Activated CD4-positive, alpha-beta memory T cell treated with anti-CD3 and anti-CD28 coated beads for 36 hours (primary cell): ENCODE results near the gene AURKB. TPM values are rescaled to one million over a fixed set of nuclear protein-coding genes. Genes with fewer than 3 reads are reported as not detected.
A peak's percentile ranks its signal among the peaks of the same experiment; 100 is the strongest.
"Not testable (repeated sequence)": the region's sequence is repeated elsewhere in the genome, so short reads cannot be mapped to it uniquely, and the experiment has no call there.

Source experiments
- CTCF ChIA-PET: fragments of 350-600 bp; sonication (Branson Sonifier 250); formaldehyde crosslinking; loops from one replicate; lab custom pipeline; 2021; ENCODE audit warnings: antibody characterized with exemption, inconsistent platforms; lab: Charles Lee
- POLR2A ChIA-PET: fragments of 350-600 bp; sonication (Branson Sonifier 250); formaldehyde crosslinking; loops from one replicate; lab custom pipeline; 2021; ENCODE audit warnings: antibody characterized with exemption; lab: Charles Lee
- DNase-seq: peaks from one replicate; pipeline ENCODE4 v3.0.0-alpha.2; 2020
- H3K27ac Mint-ChIP-seq: one replicate; pipeline ENCODE4 v1.8.0; 2021; ENCODE audit warnings: mixed read lengths
- H3K27me3 Mint-ChIP-seq: one replicate; pipeline ENCODE4 v1.8.0; 2021; ENCODE audit warnings: mixed read lengths
- H3K36me3 Mint-ChIP-seq: one replicate; pipeline ENCODE4 v1.8.0; 2021; ENCODE audit warnings: mixed read lengths
- H3K4me1 Mint-ChIP-seq: one replicate; pipeline ENCODE4 v1.8.0; 2021; ENCODE audit warnings: low read depth, mixed read lengths
- H3K4me3 Mint-ChIP-seq: one replicate; pipeline ENCODE4 v1.8.0; 2021; ENCODE audit warnings: mild to moderate bottlenecking, mixed read lengths
- H3K9me3 Mint-ChIP-seq: one replicate; pipeline ENCODE4 v1.8.0; 2021; ENCODE audit warnings: mixed read lengths
- intact Hi-C: fragments of 100-400 bp; cut with micrococcal nuclease; formaldehyde crosslinking; loops from one replicate; pipeline ENCODE4 v1.15.1; 2023
- total RNA-seq, 2 experiments: library from RNA; stranded (reverse); gene quantifications; one replicate each; pipeline ENCODE4 v1.2.3, GENCODE V29; 2021

AURKB gene
- total RNA-seq: 100 to 1,000 TPM; 184 TPM

DNA sequence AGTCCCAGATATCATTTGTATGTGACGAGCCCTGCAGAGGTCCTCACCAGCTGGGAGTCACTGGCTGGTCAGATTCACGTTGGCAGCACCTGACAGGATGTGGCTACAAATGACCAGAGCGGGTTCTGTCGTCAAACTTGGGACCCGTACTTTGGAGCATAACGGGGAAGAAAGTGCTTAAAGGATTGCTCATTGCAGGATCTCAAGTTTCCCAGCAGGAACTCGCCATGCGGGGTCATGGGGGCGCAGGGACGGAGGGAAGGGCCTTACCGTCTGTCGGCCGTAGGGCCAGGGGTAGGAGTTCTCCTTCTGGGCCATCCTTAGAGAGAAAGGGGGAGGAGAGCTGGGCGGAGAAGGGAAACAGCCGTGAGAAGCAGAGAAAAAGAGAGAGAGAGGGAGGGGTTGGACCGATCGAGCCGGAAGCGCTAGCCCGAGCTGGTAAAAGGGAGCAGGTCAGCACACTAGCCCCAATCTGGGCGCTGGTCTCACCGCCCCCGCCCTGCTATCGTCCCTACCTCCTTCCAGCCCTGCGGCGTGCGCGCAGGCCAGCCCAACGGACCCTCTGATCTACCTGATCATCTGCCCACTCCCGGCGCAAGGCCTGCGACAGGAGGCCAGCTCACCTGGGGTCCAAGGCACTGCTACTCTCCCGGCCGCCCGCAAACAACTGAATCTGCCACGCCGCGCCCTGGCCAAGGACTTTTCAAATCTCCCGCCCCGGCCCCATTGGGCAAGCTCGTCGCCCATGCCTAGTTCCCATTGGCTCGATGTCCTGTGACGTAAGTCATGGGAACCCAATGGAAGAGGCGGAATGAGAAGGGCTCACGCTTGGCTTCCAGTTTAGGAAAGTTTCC, at the start of gene AURKB:
Gene AURKB (minus strand): TSS at position 669 of the 854 bp plus-strand sequence. CDS start 351 bp downstream, at position 318.
- ChIA-PET CTCF (interaction anchor here (0.7 to 2.2 kb wide), 10 partner anchors 10 to 116 kb away, joined by 3 to 9 read pairs (median 4); no protein-coding TSS in a partner anchor), POLR2A (interaction anchor here (0.6 to 4.7 kb wide), 18 partner anchors 11 to 171 kb away, joined by 3 to 40 read pairs (median 4); partner anchors contain the start of genes BORCS6, CTC1, KRABD2 and RANGRF)
- DNase-seq: peak; percentile 96
- Mint-ChIP-seq H3K36me3 (peaks cover 39% of the 10 kb centered on the region), H3K9me3 (no peaks in the 10 kb centered on the region), H3K4me3 (peak within 1 kb of the TSS; percentile 99), H3K27me3 (no peaks in the 10 kb centered on the region), H3K4me1 (peaks cover 23% of the 10 kb centered on the region), H3K27ac (peak within 1 kb of the TSS; percentile 97)
- intact Hi-C loops: loop anchor here (1.0 to 2.0 kb wide), 5 partner anchors 10 to 46 kb away; no protein-coding TSS in a partner anchor

DNA sequence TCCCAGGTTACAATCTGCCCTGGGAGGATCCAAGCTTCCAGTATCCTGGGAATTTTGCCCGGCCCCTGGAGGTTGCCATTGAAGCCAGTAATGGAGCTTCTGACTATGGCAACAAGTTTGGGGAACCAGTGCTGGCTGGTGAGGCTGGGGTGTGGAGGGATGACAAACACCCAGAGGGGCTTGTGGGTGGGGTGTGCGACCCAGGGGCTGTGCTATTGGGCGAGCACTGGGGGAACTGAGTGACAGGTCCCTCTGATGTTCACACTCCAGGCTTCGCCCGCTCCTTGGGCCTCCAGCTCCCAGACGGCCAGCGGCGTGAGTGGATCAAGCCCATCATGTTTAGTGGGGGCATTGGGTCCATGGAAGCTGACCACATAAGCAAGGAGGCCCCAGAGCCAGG, 47.4 kb upstream of the AURKB start:
- Mint-ChIP-seq H3K4me3 (no peak overlapping the region), H3K9me3 (no peaks in the 10 kb centered on the region), H3K4me1 (no peaks in the 10 kb centered on the region), H3K27me3 (no peaks in the 10 kb centered on the region), H3K36me3 (peaks cover 55% of the 10 kb centered on the region), H3K27ac (no peak overlapping the region)
- intact Hi-C loops: no loop called here
- ChIA-PET CTCF (no interaction called here), POLR2A (no interaction called here)
- no peak for DNase-seq

DNA sequence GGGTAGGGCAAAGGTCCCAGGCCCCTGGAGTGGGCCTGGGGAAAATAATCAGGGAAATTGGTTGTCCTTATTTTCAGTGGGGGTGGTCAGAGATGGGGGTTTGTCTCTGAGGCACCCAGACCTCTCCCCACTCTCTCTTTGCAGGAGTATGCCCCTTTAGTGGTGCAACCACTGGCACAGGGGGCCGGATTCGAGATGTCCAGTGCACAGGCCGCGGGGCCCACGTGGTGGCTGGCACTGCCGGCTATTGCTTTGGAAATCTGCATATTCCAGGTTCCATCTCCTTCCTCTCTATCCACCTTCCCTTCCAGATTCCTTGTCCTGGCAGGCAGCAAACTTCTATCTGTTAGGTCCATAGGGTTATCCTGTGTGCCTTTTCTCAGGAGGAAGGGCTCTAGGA, 46.3 kb upstream of the AURKB start:
- ChIA-PET CTCF (interaction anchor here (1.5 kb wide), 1 partner anchor 12 kb away, joined by 4 read pairs; no protein-coding TSS in a partner anchor), POLR2A (no interaction called here)
- Mint-ChIP-seq H3K4me3 (no peak overlapping the region), H3K4me1 (no peaks in the 10 kb centered on the region), H3K36me3 (peaks cover 51% of the 10 kb centered on the region), H3K9me3 (no peaks in the 10 kb centered on the region), H3K27me3 (no peaks in the 10 kb centered on the region), H3K27ac (no peak overlapping the region)
- intact Hi-C loops: no loop called here
- no peak for DNase-seq

DNA sequence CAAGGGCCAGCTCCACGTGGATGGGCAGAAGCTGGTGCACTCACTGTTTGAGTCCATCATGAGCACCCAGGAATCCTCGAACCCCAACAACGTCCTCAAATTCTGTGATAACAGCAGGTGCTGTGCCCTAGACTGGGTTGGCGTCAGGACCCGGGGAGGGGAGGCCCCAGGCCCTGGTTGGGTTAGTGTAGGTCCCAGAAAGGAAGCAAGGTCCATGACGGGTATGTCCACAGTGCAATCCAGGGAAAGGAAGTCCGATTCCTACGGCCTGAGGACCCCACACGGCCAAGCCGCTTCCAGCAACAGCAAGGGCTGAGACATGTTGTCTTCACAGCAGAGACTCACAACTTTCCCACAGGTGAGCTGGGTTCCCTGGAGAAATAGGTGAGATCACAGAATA, 45.9 kb upstream of the AURKB start:
- no peak overlapping the region for H3K4me3 Mint-ChIP-seq
- H3K4me1 Mint-ChIP-seq: no peaks in the 10 kb centered on the region
- CTCF ChIA-PET: interaction anchor here (1.5 kb wide), 1 partner anchor 12 kb away, joined by 4 read pairs; no protein-coding TSS in a partner anchor
- intact Hi-C loops: no loop called here
- no peak for DNase-seq
- H3K27me3 Mint-ChIP-seq: no peaks in the 10 kb centered on the region
- no peaks in the 10 kb centered on the region for H3K9me3 Mint-ChIP-seq
- H3K27ac Mint-ChIP-seq: no peak overlapping the region
- peaks cover 51% of the 10 kb centered on the region for H3K36me3 Mint-ChIP-seq
- POLR2A ChIA-PET: no interaction called here

DNA sequence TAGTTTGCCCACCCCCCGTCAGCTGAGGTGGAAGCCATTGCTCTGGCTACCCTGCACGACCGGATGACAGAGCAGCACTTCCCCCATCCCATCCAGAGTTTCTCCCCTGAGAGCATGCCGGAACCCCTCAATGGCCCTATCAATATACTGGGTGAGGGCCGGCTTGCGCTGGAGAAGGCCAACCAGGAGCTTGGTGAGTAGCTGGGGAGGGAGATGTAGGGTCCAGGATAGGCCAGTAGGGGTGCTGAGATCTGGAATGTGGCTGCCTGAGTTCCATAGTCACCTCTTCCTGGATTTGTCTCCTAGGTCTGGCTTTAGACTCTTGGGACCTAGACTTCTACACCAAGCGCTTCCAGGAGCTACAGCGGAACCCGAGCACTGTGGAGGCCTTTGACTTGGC, 45.1 kb upstream of the AURKB start:
- ChIA-PET POLR2A (no interaction called here), CTCF (interaction anchor here (0.6 to 1.5 kb wide), 3 partner anchors 11 to 790 kb away, joined by 3 to 4 read pairs (median 4); no protein-coding TSS in a partner anchor)
- no peaks in the 10 kb centered on the region for H3K27me3 Mint-ChIP-seq
- peaks cover 44% of the 10 kb centered on the region for H3K36me3 Mint-ChIP-seq
- intact Hi-C loops: no loop called here
- peaks cover 3% of the 10 kb centered on the region for H3K4me1 Mint-ChIP-seq
- H3K9me3 Mint-ChIP-seq: no peaks in the 10 kb centered on the region
- DNase-seq: no peak
- no peak overlapping the region for H3K27ac Mint-ChIP-seq
- no peak overlapping the region for H3K4me3 Mint-ChIP-seq

DNA sequence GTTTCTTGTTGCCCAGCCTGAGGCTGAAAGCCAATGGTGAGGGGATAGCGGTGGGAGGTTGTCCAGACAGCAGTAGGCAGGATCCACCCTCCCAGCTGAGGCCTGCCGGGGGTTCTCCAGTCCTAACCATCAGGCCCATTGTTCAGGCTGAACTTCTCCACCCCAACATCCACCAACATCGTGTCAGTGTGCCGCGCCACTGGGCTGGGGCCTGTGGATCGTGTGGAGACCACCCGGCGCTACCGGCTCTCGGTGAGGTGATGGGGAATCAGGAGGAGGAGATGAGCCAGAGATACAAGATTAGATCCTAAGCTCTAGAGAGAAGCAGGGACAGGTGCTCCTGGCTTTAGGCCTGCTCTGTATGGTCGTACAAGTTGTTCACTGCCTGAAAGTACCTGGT, 44.5 kb upstream of the AURKB start:
- Mint-ChIP-seq H3K9me3 (no peaks in the 10 kb centered on the region), H3K27ac (no peak overlapping the region), H3K36me3 (peaks cover 40% of the 10 kb centered on the region), H3K4me3 (no peak overlapping the region), H3K27me3 (no peaks in the 10 kb centered on the region), H3K4me1 (peaks cover 9% of the 10 kb centered on the region)
- DNase-seq: no peak
- intact Hi-C loops: no loop called here
- POLR2A ChIA-PET: no interaction called here
- CTCF ChIA-PET: interaction anchor here (0.6 to 1.5 kb wide), 2 partner anchors 10 to 122 kb away, joined by 4 read pairs; no protein-coding TSS in a partner anchor

DNA sequence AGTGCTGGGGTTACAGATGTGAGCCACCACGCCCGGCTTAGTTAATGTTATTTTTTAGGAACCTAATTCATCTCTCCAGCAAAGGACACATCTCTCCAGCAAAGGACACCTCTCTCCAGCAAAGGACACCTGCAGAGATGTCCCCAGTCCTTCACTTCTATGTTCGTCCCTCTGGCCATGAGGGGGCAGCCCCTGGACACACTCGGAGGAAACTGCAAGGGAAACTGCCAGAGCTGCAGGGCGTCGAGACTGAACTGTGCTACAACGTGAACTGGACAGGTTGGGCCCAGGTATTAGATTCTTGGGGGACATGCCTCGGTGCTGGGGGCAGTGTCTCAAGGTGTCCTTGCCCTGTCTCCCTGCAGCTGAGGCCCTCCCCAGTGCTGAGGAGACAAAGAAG, 43.4 kb upstream of the AURKB start:
- H3K4me1 Mint-ChIP-seq: peaks cover 14% of the 10 kb centered on the region
- no peak overlapping the region for H3K27ac Mint-ChIP-seq
- no peaks in the 10 kb centered on the region for H3K27me3 Mint-ChIP-seq
- H3K9me3 Mint-ChIP-seq: no peaks in the 10 kb centered on the region
- DNase-seq: no peak
- H3K4me3 Mint-ChIP-seq: no peak overlapping the region
- intact Hi-C loops: no loop called here
- CTCF ChIA-PET: no interaction called here
- POLR2A ChIA-PET: no interaction called here
- peaks cover 43% of the 10 kb centered on the region for H3K36me3 Mint-ChIP-seq

DNA sequence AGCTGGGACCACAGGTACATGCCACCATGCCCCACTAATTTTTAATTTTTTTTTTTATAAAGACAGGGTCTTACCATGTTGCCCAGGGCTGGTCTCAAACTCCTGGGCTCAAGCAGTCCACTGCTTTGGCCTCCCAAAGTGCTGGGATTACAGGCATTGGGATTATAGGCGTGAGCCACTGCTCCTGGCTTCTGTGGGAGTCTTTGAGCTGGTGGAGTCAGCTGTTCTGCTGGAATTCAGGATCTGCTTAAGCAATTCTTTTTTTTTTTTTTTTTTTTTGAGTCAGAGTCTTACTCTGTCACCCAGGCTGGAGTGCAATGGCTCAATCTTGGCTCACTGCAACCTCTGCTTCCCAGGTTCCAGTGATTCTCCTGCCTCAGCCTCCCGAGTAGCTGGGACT, 41.0 kb upstream of the AURKB start:
- DNase-seq: not testable (repeated sequence)

DNA sequence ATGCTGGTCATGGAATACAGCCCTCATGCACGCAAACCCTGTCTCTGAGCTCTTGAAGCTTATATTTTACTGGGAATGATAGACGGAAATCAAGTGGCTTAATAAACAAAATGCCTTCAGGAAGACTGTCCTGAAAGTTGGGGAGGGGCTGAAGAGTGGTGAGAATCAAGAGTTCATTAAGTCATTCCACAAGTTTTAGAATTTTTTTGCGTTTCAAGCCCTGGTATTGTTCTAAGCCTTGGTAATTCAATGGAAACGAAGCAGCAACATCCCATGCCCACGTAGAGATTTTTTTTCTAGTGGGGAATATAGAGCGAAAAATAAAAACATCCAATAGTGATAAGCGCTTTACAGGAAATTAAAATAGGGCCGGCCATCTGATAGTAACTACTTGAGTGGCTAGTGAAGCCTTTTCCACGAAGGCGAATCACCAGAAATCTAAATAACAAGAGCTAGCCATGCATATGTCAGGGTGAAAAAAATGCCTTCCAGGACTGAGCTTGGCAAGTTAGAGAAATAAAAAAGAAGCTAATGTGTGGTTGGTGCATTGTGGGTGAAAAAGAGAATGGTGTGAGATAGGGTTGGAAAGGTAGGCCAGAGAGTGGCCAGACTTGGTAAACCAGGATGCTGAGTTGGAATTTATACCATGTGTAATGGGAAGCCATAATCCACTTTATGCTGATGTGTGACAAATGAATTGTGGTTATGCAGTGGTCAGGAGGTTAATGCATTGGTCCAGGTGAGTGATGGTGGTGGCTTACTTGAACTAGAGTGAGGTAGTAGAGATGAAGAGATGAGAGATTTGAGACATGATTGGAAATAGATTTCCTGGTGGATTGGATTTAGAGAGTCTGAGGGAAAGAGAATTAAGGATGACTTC, 39.5 kb upstream of the AURKB start:
- DNase-seq: no peak
- Mint-ChIP-seq H3K36me3 (peaks cover 30% of the 10 kb centered on the region), H3K4me1 (peaks cover 32% of the 10 kb centered on the region), H3K27me3 (no peaks in the 10 kb centered on the region), H3K9me3 (no peaks in the 10 kb centered on the region), H3K4me3 (peak overlapping the region; percentile 99), H3K27ac (peak overlapping the region; percentile 97)
- ChIA-PET CTCF (interaction anchor here (1.4 to 4.2 kb wide), 4 partner anchors 28 to 176 kb away, joined by 4 to 37 read pairs (median 6); no protein-coding TSS in a partner anchor), POLR2A (interaction anchor here (0.8 to 7.1 kb wide), 13 partner anchors 10 to 130 kb away, joined by 3 to 134 read pairs (median 4); partner anchors contain the start of genes RANGRF, SLC25A35 and TMEM107)
- intact Hi-C loops: loop anchor here (1.0 to 5.0 kb wide), 4 partner anchors 38 to 408 kb away; partner anchors contain the start of genes ALOXE3, NDEL1 and RANGRF

More for the DNA sequence above, 41.0 kb upstream of the AURKB start:
- CTCF ChIA-PET: interaction anchor here (1.1 kb wide), 1 partner anchor 49 kb away, joined by 10 read pairs; no protein-coding TSS in a partner anchor
- peaks cover 17% of the 10 kb centered on the region for H3K4me1 Mint-ChIP-seq
- peaks cover 33% of the 10 kb centered on the region for H3K36me3 Mint-ChIP-seq
- POLR2A ChIA-PET: interaction anchor here (0.7 kb wide), 1 partner anchor 150 kb away, joined by 3 read pairs; no protein-coding TSS in a partner anchor
- intact Hi-C loops, H3K27me3 Mint-ChIP-seq, H3K4me3 Mint-ChIP-seq, H3K27ac Mint-ChIP-seq, H3K9me3 Mint-ChIP-seq: not testable (repeated sequence)

DNA sequence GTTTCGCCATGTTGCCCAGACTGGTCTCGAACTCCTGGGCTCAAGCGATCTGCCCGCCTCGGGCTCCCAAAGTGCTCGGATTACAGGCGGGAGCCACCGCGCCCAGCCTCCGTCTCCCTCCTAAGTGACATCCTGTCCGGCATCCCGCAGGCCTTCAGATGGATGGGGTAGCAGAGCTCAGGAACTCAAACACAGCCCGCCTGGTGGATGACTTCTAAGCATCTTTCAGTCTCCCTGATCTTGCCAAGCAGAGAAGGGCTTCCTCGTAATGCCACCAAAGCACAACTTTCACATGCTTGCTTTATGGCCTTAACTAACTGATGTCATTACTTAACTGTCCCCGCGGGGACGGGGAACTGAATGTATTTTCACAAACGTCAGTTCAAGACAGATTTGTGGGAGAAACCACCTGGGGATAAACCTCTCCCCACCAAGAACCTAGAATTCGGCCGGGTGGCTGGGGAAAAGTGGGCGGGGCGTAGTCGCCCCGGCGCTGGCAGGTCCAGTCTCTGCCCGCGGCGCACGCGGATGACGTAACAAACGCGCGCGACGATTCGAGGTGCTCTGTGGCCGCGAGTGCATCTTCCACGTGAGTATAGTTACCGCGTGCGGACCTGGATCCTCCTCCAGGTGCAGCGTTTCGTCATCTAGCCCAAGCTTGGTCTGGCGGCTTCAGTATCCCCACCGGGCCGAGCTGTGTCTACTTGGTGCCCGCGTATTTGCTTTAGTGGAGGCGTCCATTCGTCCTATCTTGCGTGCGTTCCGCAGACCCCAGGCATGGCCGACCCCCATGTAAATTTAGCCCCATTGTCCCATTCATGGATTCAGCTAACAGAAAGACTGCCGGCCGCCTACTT, 38.6 kb upstream of the AURKB start, which contains the start of gene PFAS:
Gene PFAS (plus strand): TSS at position 539 of the 857 bp plus-strand sequence. CDS start 4,649 bp downstream, outside the sequence.
- intact Hi-C loops: loop anchor here (1.0 to 5.0 kb wide), 7 partner anchors 39 to 407 kb away; partner anchors contain the start of genes ALOXE3, NDEL1, RANGRF and SLC25A35
- H3K27ac Mint-ChIP-seq: peak within 1 kb of the TSS; percentile 97
- H3K4me1 Mint-ChIP-seq: peaks cover 38% of the 10 kb centered on the region
- H3K9me3 Mint-ChIP-seq: no peaks in the 10 kb centered on the region
- ChIA-PET POLR2A (interaction anchor here (0.5 to 7.1 kb wide), 22 partner anchors 11 to 562 kb away, joined by 3 to 134 read pairs (median 5); partner anchors contain the start of genes AURKB, BORCS6, KRABD2 and RANGRF), CTCF (interaction anchor here (0.7 to 4.2 kb wide), 8 partner anchors 21 to 175 kb away, joined by 3 to 37 read pairs (median 6); no protein-coding TSS in a partner anchor)
- peaks cover 25% of the 10 kb centered on the region for H3K36me3 Mint-ChIP-seq
- H3K27me3 Mint-ChIP-seq: no peaks in the 10 kb centered on the region
- DNase-seq: peak; percentile 98
- H3K4me3 Mint-ChIP-seq: peak within 1 kb of the TSS; percentile 99
